ENCODE results near the gene GTPBP2.

Gene GTPBP2

GRCh38 chr6:43575772-43576551 is 53.1 kb downstream of the GTPBP2 start, which contains the start of the genes POLH and XPO5:
Gene POLH (plus strand): TSS chr6:43576185. CDS start chr6:43582320, 6,135 bp downstream.
Gene XPO5 (minus strand): TSS chr6:43576038. CDS start chr6:43575864, 174 bp downstream.
- Histone ChIP-seq H3K4me3 (peak within 1 kb of the TSS; percentile 90 to 91), H3K27ac (peak within 1 kb of the TSS; percentile 79 to 81)
- intact Hi-C loops (cut with DNase I; ENCODE audit: low total_unique reads), result loop anchor here (5.0 kb wide), 1 partner anchor 64 kb away; the partner anchor contains the start of gene LRRC73

GRCh38 chr6:43575105-43575771 is 53.8 kb downstream of the GTPBP2 start:
- intact Hi-C loops (cut with DNase I; ENCODE audit: low total_unique reads), result loop anchor here (5.0 kb wide), 1 partner anchor 63 kb away; the partner anchor contains the start of gene LRRC73

More at GRCh38 chr6:43575772-43576551, 53.1 kb downstream of the GTPBP2 start, which contains the start of the genes POLH and XPO5:
- peak; percentile 89 to 94 for DNase-seq
- Histone ChIP-seq H3K27me3 (no peaks in the 10 kb centered on the region), H3K4me1 (peaks cover 0 to 28% (median 18%) of the 10 kb centered on the region in 4 donors), H3K9me3 (no peaks in the 10 kb centered on the region), H3K36me3 (peaks cover 1 to 22% (median 10%) of the 10 kb centered on the region in 3 donors)
- no peak for TF ChIP-seq CTCF (IDR thresholded peaks at IDR 0.05)

GRCh38 chr6:43572015-43572414 is 57.0 kb downstream of the GTPBP2 start:
- no peak for DNase-seq
- Histone ChIP-seq H3K4me1 (peaks cover 0 to 16% (median 16%) of the 10 kb centered on the region in 4 donors), H3K27me3 (no peaks in the 10 kb centered on the region), H3K27ac (no peak overlapping the region), H3K4me3 (no peak overlapping the region), H3K9me3 (no peaks in the 10 kb centered on the region), H3K36me3 (peaks cover 31 to 60% (median 35%) of the 10 kb centered on the region in 3 donors)
- intact Hi-C loops (cut with DNase I; ENCODE audit: low total_unique reads), result no loop called here
- TF ChIP-seq CTCF (IDR thresholded peaks at IDR 0.05), result no peak

More at GRCh38 chr6:43575105-43575771, 53.8 kb downstream of the GTPBP2 start:
- peak overlapping the region; percentile 79 to 81 for H3K27ac ChIP-seq
- H3K27me3 ChIP-seq, result no peaks in the 10 kb centered on the region
- TF ChIP-seq CTCF (IDR thresholded peaks at IDR 0.05), result no peak
- peaks cover 3 to 30% (median 10%) of the 10 kb centered on the region in 3 donors for H3K36me3 ChIP-seq
- H3K9me3 ChIP-seq, result no peaks in the 10 kb centered on the region
- DNase-seq, result peak; percentile 21 to 70
- H3K4me1 ChIP-seq, result peaks cover 0 to 28% (median 18%) of the 10 kb centered on the region in 4 donors
- H3K4me3 ChIP-seq, result peak overlapping the region; percentile 90 to 91

- Histone ChIP-seq H3K4me3 (no peak overlapping the region), H3K27me3 (no peaks in the 10 kb centered on the region), H3K36me3 (peaks cover 42 to 70% (median 44%) of the 10 kb centered on the region in 3 donors), H3K4me1 (peaks cover 0 to 10% (median 9%) of the 10 kb centered on the region in 4 donors), H3K27ac (no peak overlapping the region), H3K9me3 (no peaks in the 10 kb centered on the region)
- DNase-seq, result no peak
- intact Hi-C loops (cut with DNase I; ENCODE audit: low total_unique reads), result no loop called here
- no peak for TF ChIP-seq CTCF (IDR thresholded peaks at IDR 0.05)
Measured at GRCh38 chr6:43570876-43571441, 58.1 kb downstream of the GTPBP2 start.

Measured in tibial artery (tissue), 4 donors.